GM21390 (cell line): ENCODE measurements around the gene MEGF6.
"Not testable (repeated sequence)": the region's sequence is repeated elsewhere in the genome, so short reads cannot be mapped to it uniquely, and the experiment has no call there.

Experiments used
- ATAC-seq: cut with Tn5 transposase; IDR thresholded peaks from one replicate; pipeline ENCODE4 v1.9.1; 2021; ENCODE audit not compliant: unreplicated experiment

Gene MEGF6

GRCh38 chr1:3577711-3578432 is 33.4 kb downstream of the MEGF6 start:
- no peak for ATAC-seq

GRCh38 chr1:3577300-3577699 is 34.0 kb downstream of the MEGF6 start:
- ATAC-seq: no peak

GRCh38 chr1:3575993-3576392 is 35.3 kb downstream of the MEGF6 start:
- no peak for ATAC-seq

- ATAC-seq: not testable (repeated sequence)
Observed at GRCh38 chr1:3575515-3575914, 35.8 kb downstream of the MEGF6 start.

- no peak for ATAC-seq
Observed at GRCh38 chr1:3573500-3573899, 37.8 kb downstream of the MEGF6 start.

GRCh38 chr1:3572638-3573037 is 38.7 kb downstream of the MEGF6 start:
- ATAC-seq: not testable (repeated sequence)

- ATAC-seq: no peak
Observed at GRCh38 chr1:3571263-3571662, 40.0 kb downstream of the MEGF6 start.

GRCh38 chr1:3570066-3570986 is 41.0 kb downstream of the MEGF6 start:
- no peak for ATAC-seq

- ATAC-seq: no peak
Observed at GRCh38 chr1:3569436-3569835, 41.9 kb downstream of the MEGF6 start.

GRCh38 chr1:3568815-3569435 is 42.4 kb downstream of the MEGF6 start:
- no peak for ATAC-seq

GRCh38 chr1:3566951-3567804 is 44.1 kb downstream of the MEGF6 start:
- ATAC-seq: no peak

- ATAC-seq: no peak
Observed at GRCh38 chr1:3566003-3566885, 45.1 kb downstream of the MEGF6 start.

- ATAC-seq: no peak
Observed at GRCh38 chr1:3564921-3565831, 46.1 kb downstream of the MEGF6 start.

- ATAC-seq: no peak
Observed at GRCh38 chr1:3563610-3564009, 47.7 kb downstream of the MEGF6 start.

- no peak for ATAC-seq
Observed at GRCh38 chr1:3563125-3563524, 48.2 kb downstream of the MEGF6 start.

- ATAC-seq: no peak
Observed at GRCh38 chr1:3562712-3563111, 48.6 kb downstream of the MEGF6 start.

- ATAC-seq: no peak
Observed at GRCh38 chr1:3561702-3562101, 49.6 kb downstream of the MEGF6 start.

- ATAC-seq: no peak
Observed at GRCh38 chr1:3560981-3561380, 50.3 kb downstream of the MEGF6 start.
